GM18951 (cell line): ENCODE measurements around the gene TUSC2.
A peak's percentile ranks its signal among the peaks of the same experiment; 100 is the strongest.

ENCODE experiments used
- POLR2A ChIP-seq: IDR thresholded peaks from 4 replicates; pipeline ENCODE4 v1.6.1; 2011; ENCODE audit warnings: mild to moderate bottlenecking; ENCODE audit not compliant: insufficient read length, insufficient read depth; ENCODE audit errors: extremely low read depth
- in situ Hi-C: fragments of 300-500 bp; cut with MboI; formaldehyde crosslinking; loops from one replicate; pipeline ENCODE4 v1.12.0; 2022; ENCODE audit warnings: low sequenced_read_pairs, mixed read lengths, inconsistent platforms; ENCODE audit not compliant: unreplicated experiment

TUSC2 gene

GRCh38 chr3:50336452-50337174 lies 8.6 kb upstream of the TUSC2 start:
- no peak for TF ChIP-seq POLR2A
- in situ Hi-C loops = no loop called here

DNA sequence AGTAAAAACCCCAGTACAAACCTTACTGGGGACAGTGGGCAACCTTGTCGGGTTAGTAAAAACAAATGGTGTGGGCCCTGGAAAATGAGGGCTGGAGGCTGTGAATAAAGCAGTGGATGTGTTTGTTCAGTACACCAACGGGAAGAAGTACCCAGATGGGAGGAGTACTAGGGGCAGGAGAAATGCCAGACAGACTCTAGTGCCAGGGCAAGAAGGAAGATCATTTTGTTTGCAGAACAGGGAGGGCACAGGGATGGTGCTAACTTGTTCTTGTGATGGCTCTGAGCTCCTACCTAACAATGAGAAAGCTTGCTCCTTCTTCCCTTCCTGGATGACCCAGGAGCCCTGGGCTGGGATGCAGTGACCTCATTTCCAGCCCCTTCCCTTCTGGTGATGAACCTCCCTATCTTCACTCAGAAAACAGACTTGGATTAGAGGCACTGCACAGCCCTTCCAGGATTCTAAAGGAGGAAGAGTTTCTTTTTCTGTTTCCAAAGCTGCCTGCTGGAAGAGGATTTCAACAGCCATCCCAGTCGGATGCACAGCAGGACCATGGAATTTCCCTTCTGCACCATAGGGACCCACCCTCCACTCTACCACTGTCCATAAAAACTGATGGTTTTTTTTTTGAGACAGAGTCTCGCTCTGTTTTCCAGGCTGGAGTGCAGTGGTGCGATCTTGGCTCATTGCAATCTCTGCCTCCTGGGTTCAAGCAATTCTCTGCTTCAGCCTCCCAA lies 6.5 kb upstream of the TUSC2 start:
- in situ Hi-C loops = no loop called here
- no peak for TF ChIP-seq POLR2A

- TF ChIP-seq POLR2A = no peak
- in situ Hi-C loops = no loop called here
Observed at GRCh38 chr3:50333744-50334328, 5.8 kb upstream of the TUSC2 start.

GRCh38 chr3:50331364-50331907 lies 3.4 kb upstream of the TUSC2 start:
- in situ Hi-C loops = no loop called here
- no peak for TF ChIP-seq POLR2A

- TF ChIP-seq POLR2A = no peak
- in situ Hi-C loops = no loop called here
Observed at GRCh38 chr3:50330330-50330729, 2.3 kb upstream of the TUSC2 start.

- in situ Hi-C loops = no loop called here
- no peak for TF ChIP-seq POLR2A
Observed at GRCh38 chr3:50327129-50327528, 894 bp downstream of the TUSC2 start.

- in situ Hi-C loops = no loop called here
- TF ChIP-seq POLR2A = no peak
Observed at GRCh38 chr3:50326182-50326541, 1.9 kb downstream of the TUSC2 start.

DNA sequence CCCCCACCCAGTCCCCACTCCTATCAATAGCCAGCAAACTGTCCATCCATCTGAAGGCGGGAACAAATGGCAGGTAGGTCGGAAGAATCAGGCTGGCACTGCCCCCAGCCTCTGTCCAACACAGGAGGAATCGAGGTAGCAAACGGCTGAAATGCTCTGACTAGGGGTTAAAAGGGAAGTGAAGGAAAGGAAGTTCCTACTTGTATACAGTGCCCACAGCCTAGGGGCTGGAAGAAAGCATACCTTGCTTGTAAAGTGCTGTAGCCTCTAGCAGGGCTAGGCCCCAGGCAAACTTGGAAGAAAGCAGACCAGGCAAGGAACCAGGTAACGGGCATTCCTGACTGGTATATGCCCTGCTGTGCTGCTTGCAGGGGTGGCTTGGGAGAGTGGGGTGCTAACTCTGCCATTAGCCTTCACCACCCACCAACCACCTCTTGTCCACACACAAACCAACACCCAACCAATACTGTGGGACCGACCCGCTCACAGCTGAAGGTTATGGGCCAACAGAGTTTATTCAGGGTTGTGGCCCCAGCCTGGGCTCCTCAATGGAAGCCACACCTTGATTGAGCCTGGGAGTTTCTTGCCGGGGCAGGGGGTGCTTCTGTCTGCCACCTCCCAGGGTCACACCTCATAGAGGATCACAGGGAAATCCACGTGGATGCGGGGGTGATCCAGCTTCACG lies 2.4 kb downstream of the TUSC2 start:
- in situ Hi-C loops = no loop called here
- TF ChIP-seq POLR2A = no peak

DNA sequence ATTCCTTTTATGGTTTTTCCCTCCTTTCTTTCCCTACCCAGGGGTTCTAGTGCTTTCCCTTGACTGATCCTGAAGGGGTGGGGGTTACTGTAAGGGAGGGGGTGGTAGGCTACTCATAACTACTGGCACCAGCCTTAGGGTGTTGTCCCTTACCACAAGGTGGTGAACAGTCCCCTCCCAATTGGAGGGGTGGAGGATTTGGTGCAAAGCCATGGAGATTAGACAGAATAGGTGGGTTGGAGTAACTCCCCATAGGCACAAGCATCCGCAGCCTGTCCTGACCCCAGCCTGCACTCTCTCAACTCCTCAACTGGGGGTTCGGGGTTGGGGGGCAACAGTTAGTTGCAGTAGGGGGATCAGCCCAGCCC lies 2.9 kb downstream of the TUSC2 start:
- no peak for TF ChIP-seq POLR2A
- in situ Hi-C loops = no loop called here

DNA sequence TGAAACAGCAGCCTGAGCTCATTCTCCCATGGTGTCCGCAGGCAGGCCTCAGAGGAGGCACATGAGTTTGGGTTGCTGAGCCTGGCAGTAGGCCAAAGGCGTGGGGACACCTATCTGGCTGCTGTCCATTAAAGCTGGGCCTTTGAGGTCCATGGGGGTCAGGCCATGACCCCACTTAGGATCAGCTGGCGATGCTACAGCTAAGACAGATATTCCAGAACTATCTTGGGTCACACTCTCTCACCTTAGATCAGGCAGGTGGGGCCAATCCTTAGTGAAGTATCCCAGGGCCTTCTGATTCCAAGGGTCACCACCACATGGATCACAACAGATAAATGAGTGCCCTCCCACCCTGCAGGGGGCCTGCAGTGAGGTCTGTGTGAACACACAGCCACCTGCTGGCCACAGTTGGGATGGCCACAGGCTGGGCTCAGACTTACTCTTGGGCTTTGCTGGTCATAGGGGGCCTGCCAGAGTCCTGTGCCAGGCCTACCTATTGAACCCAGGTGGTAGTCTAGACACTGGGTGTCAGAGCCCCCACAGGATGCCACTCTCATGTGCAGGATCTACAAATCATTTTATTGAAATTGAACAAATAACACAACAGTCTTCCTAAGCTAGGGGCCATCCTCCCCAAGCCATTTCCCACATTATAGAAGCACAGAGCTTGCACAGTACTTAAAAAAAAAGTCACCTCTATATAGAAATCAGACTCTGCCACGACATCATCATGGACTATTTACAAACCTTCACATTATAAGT lies 3.5 kb downstream of the TUSC2 start:
- TF ChIP-seq POLR2A = no peak

DNA sequence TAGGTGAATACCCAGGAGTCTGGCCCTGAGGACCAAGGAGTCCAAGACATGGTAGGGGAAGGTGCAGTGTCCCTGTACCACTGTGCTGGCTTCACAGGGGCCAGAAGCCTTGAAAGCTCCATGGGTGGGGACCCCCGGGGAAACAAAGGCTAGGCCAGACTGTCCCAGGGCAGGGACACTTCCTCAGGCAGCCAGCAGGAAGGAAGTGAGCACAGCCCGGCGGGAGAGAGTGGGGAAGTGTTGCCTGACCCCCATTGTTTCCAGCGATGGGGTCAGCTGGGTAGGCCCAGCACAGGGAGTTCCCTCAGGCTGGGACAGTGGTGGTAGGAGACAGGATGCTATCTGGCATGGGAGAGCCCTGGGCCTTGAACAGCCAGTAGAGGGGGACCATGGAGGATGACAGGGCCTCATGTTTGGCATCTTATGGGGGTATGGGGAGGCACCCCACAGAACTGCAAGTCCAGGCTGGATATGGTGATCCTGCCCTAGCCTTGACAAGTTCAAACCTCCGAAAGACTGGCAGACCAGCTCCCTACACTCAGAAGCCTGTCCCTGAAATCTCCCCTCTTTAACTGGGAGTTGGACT lies 4.3 kb downstream of the TUSC2 start:
- in situ Hi-C loops = no loop called here

More for the DNA sequence above, 3.5 kb downstream of the TUSC2 start:
- in situ Hi-C loops = no loop called here

DNA sequence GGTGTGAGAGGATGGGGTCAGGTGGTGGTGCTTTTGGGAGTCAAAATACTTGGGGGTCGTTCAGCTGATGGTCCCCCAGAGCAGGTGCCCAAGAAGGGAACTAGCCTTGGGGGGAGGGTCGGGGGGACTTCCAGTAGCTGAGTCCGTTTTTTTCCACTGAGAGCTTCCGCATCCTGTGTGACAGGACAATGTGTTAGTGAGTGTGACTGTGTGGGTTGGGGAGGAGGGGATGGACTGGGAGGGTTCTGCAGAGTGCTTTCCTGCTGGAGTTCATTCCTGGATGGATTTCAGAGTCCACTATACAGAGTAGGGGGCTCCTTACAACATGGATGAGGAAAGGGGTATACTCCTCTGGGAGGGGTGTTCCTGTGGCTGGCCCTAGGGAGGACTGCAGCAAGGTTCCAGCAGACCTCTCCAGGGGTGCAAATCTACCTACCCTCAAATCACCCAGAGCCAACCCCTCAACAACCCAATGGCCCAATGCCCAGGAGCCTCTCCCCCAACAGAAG lies 4.9 kb downstream of the TUSC2 start:
- in situ Hi-C loops = no loop called here
- no peak for TF ChIP-seq POLR2A

More for the DNA sequence above, 4.3 kb downstream of the TUSC2 start:
- peak; percentile 19 for TF ChIP-seq POLR2A

GRCh38 chr3:50322386-50323091 lies 5.5 kb downstream of the TUSC2 start, which contains the start of gene HYAL2:
Gene HYAL2 (minus strand): TSS chr3:50322745. CDS start chr3:50320489, 2,256 bp downstream.
- TF ChIP-seq POLR2A = no peak
- in situ Hi-C loops = no loop called here
